OCI-LY7 (cell line): ENCODE results near the gene IGF1R. TPM values are rescaled to one million over a fixed set of nuclear protein-coding genes. Genes with fewer than 3 reads are reported as not detected.

Experiments
- BruUV-seq: library from RNA; stranded (reverse); fragments of 400-500 nt; replicated peaks from 2 replicates; lab custom pipeline; 2021; lab: Mats Ljungman, UMichigan
- CTCF ChIA-PET: fragments of 300-600 bp; sonication (Branson Sonifier 250); formaldehyde crosslinking; loops from one replicate; lab custom pipeline; 2022; ENCODE audit warnings: antibody characterized with exemption; ENCODE audit not compliant: unreplicated experiment; lab: Charles Lee
- POLR2A ChIA-PET: fragments of 300-600 bp; sonication (Branson Sonifier 250); formaldehyde crosslinking; loops from one replicate; lab custom pipeline; 2022; ENCODE audit warnings: antibody characterized with exemption; lab: Charles Lee
- DNase-seq: peaks from one replicate; pipeline ENCODE4 v3.0.0-alpha.2; 2015; ENCODE audit warnings: low spot score
- H2AFZ ChIP-seq: fragments of 200-600 bp; sonication (generic), shearing (Covaris generic); 2 replicates; pipeline ENCODE4 v1.6.1; 2014; ENCODE audit warnings: mild to moderate bottlenecking, antibody characterized with exemption, low read length, moderate library complexity
- H3K27ac ChIP-seq: fragments of 200-600 bp; sonication (generic); 2 replicates; pipeline ENCODE4 v1.5.1; 2014; ENCODE audit warnings: mixed run types, low read depth, mild to moderate bottlenecking, moderate library complexity, low read length, inconsistent platforms; ENCODE audit not compliant: poor library complexity, severe bottlenecking
- H3K36me3 ChIP-seq: fragments of 200-600 bp; sonication (generic); 2 replicates; pipeline ENCODE4 v1.6.1; 2014; ENCODE audit warnings: mild to moderate bottlenecking, antibody characterized with exemption, low read length, moderate library complexity, mixed read lengths; ENCODE audit not compliant: insufficient read depth
- H3K4me1 ChIP-seq: fragments of 200-600 bp; sonication (generic); 2 replicates; pipeline ENCODE4 v1.5.1; 2014; ENCODE audit warnings: mild to moderate bottlenecking, low read length; ENCODE audit not compliant: insufficient read depth, poor library complexity, severe bottlenecking
- H3K4me2 ChIP-seq: fragments of 200-600 bp; sonication (generic); 2 replicates; pipeline ENCODE4 v1.6.1; 2014; ENCODE audit warnings: mild to moderate bottlenecking, low read length
- H3K4me3 ChIP-seq: fragments of 200-600 bp; sonication (generic); 2 replicates; pipeline ENCODE4 v1.5.1; 2014; ENCODE audit warnings: mild to moderate bottlenecking, low read depth, low read length; ENCODE audit not compliant: poor library complexity, severe bottlenecking
- H3K79me2 ChIP-seq: fragments of 200-600 bp; sonication (generic); 2 replicates; pipeline ENCODE4 v1.6.1; 2016; ENCODE audit warnings: low read depth, mild to moderate bottlenecking, low read length, moderate library complexity, mixed read lengths; ENCODE audit not compliant: insufficient read depth
- H3K9me2 ChIP-seq: fragments of 200-600 bp; sonication (generic); 2 replicates; pipeline ENCODE4 v1.6.1; 2016; ENCODE audit warnings: mild to moderate bottlenecking, low read length, mixed read lengths; ENCODE audit not compliant: insufficient read depth
- H3K9me3 ChIP-seq: fragments of 200-600 bp; sonication (generic); 2 replicates; pipeline ENCODE4 v1.6.1; 2014; ENCODE audit warnings: mild to moderate bottlenecking, mixed run types, low read length, mixed read lengths
- H4K20me1 ChIP-seq: fragments of 200-600 bp; sonication (generic); 2 replicates; pipeline ENCODE4 v1.6.1; 2014; ENCODE audit warnings: mild to moderate bottlenecking, antibody characterized with exemption, low read length, moderate library complexity, mixed read lengths; ENCODE audit not compliant: insufficient read depth
- CTCF ChIP-seq: fragments of 200-600 bp; sonication (generic); conservative IDR thresholded peaks from 2 replicates; pipeline ENCODE4 v1.5.1; 2014; ENCODE audit warnings: mild to moderate bottlenecking, antibody characterized with exemption, low read length, moderate library complexity, mixed read lengths
- EZH2phosphoT487 ChIP-seq: fragments of 200-600 bp; sonication (generic); IDR thresholded peaks from 2 replicates; pipeline ENCODE4 v1.6.1; 2018; ENCODE audit warnings: low read depth, borderline replicate concordance, mild to moderate bottlenecking, mixed run types, antibody characterized with exemption, low read length, moderate library complexity, mixed read lengths
- intact Hi-C: fragments of 100-400 bp; cut with micrococcal nuclease; formaldehyde crosslinking; loops from one replicate; pipeline ENCODE4 v1.10.0; 2022; ENCODE audit not compliant: unreplicated experiment
- total RNA-seq, 2 experiments: library from RNA; depleted of rRNA in 1 of 2; stranded (reverse); fragments of >200 nt in 1 of 2; shearing (Covaris generic) in 1 of 2; gene quantifications; 2 replicates each; pipeline ENCODE4 v1.2.3, GENCODE V29; 2014 to 2022

Gene IGF1R
- total RNA-seq, 2 experiments from 2014 or later: 26.5 to 29.1 TPM

DNA sequence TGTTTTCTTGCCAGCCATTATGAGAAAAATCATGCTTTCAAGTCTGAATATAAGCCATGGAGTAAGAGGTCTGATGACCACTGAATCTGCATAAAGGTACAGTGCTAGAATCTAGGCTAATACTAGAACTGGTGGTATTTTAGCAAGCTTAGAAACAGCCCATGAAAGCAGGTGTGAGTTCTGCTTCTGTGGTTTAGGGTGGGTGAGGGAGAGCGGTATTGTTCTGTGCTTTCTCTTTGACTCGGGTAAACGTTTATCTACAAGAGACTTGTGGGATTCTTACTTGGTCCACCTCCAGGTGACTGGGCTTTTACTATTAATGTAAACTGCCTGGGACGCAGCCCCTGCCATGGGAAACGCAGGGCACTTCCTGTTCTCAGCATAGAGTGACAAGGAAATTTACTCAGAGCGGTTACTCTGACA lies 304.1 kb downstream of the IGF1R start:
- no peak overlapping the region for H2AFZ ChIP-seq
- CTCF ChIA-PET: no interaction called here
- no peaks in the 10 kb centered on the region for H3K36me3 ChIP-seq
- intact Hi-C loops: no loop called here
- no peak overlapping the region for H3K27ac ChIP-seq
- no peaks in the 10 kb centered on the region for H3K4me1 ChIP-seq
- H3K9me2 ChIP-seq: no peaks in the 10 kb centered on the region
- POLR2A ChIA-PET: no interaction called here
- TF ChIP-seq CTCF: no peak
- TF ChIP-seq EZH2phosphoT487: no peak
- H3K4me3 ChIP-seq: no peak overlapping the region
- H3K9me3 ChIP-seq: no peaks in the 10 kb centered on the region
- H3K79me2 ChIP-seq: no peaks in the 10 kb centered on the region
- H4K20me1 ChIP-seq: no peaks in the 10 kb centered on the region
- BruUV-seq: no TSS peak
- H3K4me2 ChIP-seq: no peak overlapping the region
- DNase-seq: peak; percentile 5

DNA sequence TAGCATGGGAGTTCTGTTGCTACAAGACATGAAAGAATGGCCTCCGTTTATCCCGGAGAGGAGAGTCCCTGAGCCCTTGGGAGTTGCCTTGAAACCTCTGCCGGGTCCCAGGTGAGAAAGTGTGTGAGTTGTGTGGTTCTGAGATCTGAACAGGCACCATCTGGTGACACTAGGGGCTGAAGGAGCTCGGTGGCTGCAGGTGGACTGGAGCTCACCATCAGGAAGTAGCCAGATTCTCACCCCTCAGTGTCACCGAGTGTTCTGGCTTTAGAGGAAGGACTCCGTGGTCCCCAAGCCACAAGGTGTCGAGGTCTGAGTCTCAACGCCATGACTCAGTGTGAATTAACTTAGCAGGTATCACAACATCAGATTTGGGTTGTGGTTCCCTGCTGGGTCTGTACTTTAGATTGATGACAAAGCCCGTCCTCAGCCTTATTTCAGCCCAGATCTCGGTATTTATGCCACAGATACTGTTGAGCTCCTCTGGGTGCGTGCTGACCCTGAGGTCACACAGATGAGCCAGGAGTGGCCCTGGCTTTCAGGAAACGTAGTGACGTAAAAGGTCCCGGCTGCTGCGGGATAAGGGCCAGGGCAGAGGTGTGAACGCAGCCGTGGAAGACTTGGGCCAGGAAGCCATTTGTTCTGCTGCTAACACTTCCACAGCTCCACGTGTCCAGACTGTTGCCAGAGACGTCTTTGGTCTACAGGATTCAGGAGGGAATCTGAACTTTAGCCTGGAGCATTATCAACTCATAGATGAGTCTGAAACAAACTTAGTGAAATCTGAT lies 304.9 kb downstream of the IGF1R start:
- Histone ChIP-seq H3K4me2 (no peak overlapping the region), H3K9me3 (no peaks in the 10 kb centered on the region), H3K27ac (no peak overlapping the region), H3K79me2 (no peaks in the 10 kb centered on the region), H3K4me3 (no peak overlapping the region), H2AFZ (no peak overlapping the region), H3K36me3 (no peaks in the 10 kb centered on the region), H3K4me1 (no peaks in the 10 kb centered on the region), H3K9me2 (no peaks in the 10 kb centered on the region), H4K20me1 (no peaks in the 10 kb centered on the region)
- CTCF ChIA-PET: no interaction called here
- DNase-seq: no peak
- POLR2A ChIA-PET: no interaction called here
- no peak for TF ChIP-seq CTCF
- TF ChIP-seq EZH2phosphoT487: no peak
- intact Hi-C loops: no loop called here
- no TSS peak for BruUV-seq

GRCh38 chr15:98953968-98954367 lies 305.6 kb downstream of the IGF1R start:
- no peak overlapping the region for H3K4me2 ChIP-seq

More at GRCh38 chr15:98953968-98954367, 305.6 kb downstream of the IGF1R start:
- Histone ChIP-seq H3K4me1 (no peaks in the 10 kb centered on the region), H3K36me3 (no peaks in the 10 kb centered on the region), H3K9me3 (no peaks in the 10 kb centered on the region), H2AFZ (no peak overlapping the region), H3K27ac (no peak overlapping the region), H4K20me1 (no peaks in the 10 kb centered on the region), H3K9me2 (no peaks in the 10 kb centered on the region), H3K4me3 (no peak overlapping the region), H3K79me2 (no peaks in the 10 kb centered on the region)
- BruUV-seq: no TSS peak
- ChIA-PET CTCF (no interaction called here), POLR2A (interaction anchor here (0.7 kb wide), 1 partner anchor 301 kb away, joined by 3 read pairs; no protein-coding TSS in a partner anchor)
- TF ChIP-seq EZH2phosphoT487 (no peak), CTCF (no peak)
- intact Hi-C loops: no loop called here
- no peak for DNase-seq
